Neural cell (in vitro differentiated cells): ENCODE data around the gene ASTN1. TPM values are rescaled to one million over a fixed set of nuclear protein-coding genes. Genes with fewer than 3 reads are reported as not detected.

ENCODE experiments used
- H2AFZ ChIP-seq: fragments of 200-600, 300-800 bp; sonication (generic), shearing (Covaris generic); 2 replicates; pipeline ENCODE4 v1.6.0; 2014; ENCODE audit warnings: low read depth, mild to moderate bottlenecking, antibody characterized with exemption, low read length, moderate library complexity
- H3F3A ChIP-seq: fragments of 200-600 bp; shearing (Covaris generic); 2 replicates; pipeline ENCODE4 v1.6.1; 2016; ENCODE audit warnings: mild to moderate bottlenecking, moderate library complexity, mixed read lengths, antibody characterized with exemption, low read length; ENCODE audit not compliant: insufficient read depth, poor library complexity, severe bottlenecking
- H3K27ac ChIP-seq: fragments of 200-600, 300-800 bp; sonication (generic), shearing (Covaris generic); 2 replicates; pipeline ENCODE4 v1.5.1; 2014; ENCODE audit warnings: mild to moderate bottlenecking, low read length, moderate library complexity
- H3K27me3 ChIP-seq: fragments of 300-800, 200-600 bp; sonication (generic), shearing (Covaris generic); 2 replicates; pipeline ENCODE4 v1.6.0; 2014; ENCODE audit warnings: mild to moderate bottlenecking, low read depth, low read length, moderate library complexity; ENCODE audit not compliant: insufficient read depth
- H3K36me3 ChIP-seq: fragments of 300-800, 200-600 bp; sonication (generic), shearing (Covaris generic); 2 replicates; pipeline ENCODE4 v1.5.1; 2014; ENCODE audit warnings: mild to moderate bottlenecking, antibody characterized with exemption, low read length, moderate library complexity; ENCODE audit not compliant: insufficient read depth
- H3K4me2 ChIP-seq: fragments of 300-800, 200-600 bp; sonication (generic), shearing (Covaris generic); 2 replicates; pipeline ENCODE4 v1.6.0; 2014; ENCODE audit warnings: mild to moderate bottlenecking, low read length
- H3K4me3 ChIP-seq: fragments of 300-800, 200-600 bp; sonication (generic), shearing (Covaris generic); 2 replicates; pipeline ENCODE4 v1.5.1; 2014; ENCODE audit warnings: mild to moderate bottlenecking, low read length, moderate library complexity
- H3K79me2 ChIP-seq: fragments of 200-600 bp; shearing (Covaris generic); replicated peaks from 2 replicates; pipeline ENCODE4 v1.6.0; 2014; ENCODE audit warnings: mild to moderate bottlenecking, low read length, moderate library complexity; ENCODE audit not compliant: insufficient read depth
- H3K9ac ChIP-seq: fragments of 300-800, 200-600 bp; sonication (generic), shearing (Covaris generic); 2 replicates; pipeline ENCODE4 v1.6.1; 2016; ENCODE audit warnings: mild to moderate bottlenecking, low read length, mixed read lengths
- H3K9me2 ChIP-seq: fragments of 200-600 bp; shearing (Covaris generic); 2 replicates; pipeline ENCODE4 v1.6.1; 2016; ENCODE audit warnings: mild to moderate bottlenecking, low read length, mixed read lengths; ENCODE audit not compliant: insufficient read depth
- H3K9me3 ChIP-seq: fragments of 200-600, 300-800 bp; sonication (generic), shearing (Covaris generic); 2 replicates; pipeline ENCODE4 v1.6.1; 2016; ENCODE audit warnings: mild to moderate bottlenecking, mixed run types, low read length, moderate library complexity, mixed read lengths
- H4K20me1 ChIP-seq: fragments of 200-600 bp; shearing (Covaris generic); 2 replicates; pipeline ENCODE4 v1.6.1; 2016; ENCODE audit warnings: mild to moderate bottlenecking, mixed run types; ENCODE audit not compliant: insufficient read depth
- EP300 ChIP-seq: fragments of 450-650 bp; conservative IDR thresholded peaks from 2 replicates; pipeline ENCODE4 v1.6.1; 2014; ENCODE audit warnings: antibody characterized with exemption, mild to moderate bottlenecking, moderate library complexity; ENCODE audit not compliant: poor library complexity, severe bottlenecking
- EZH2 ChIP-seq: fragments of 200-600, 300-800 bp; shearing (Covaris generic), sonication (generic); IDR thresholded peaks from 2 replicates; pipeline ENCODE4 v1.6.1; 2014; ENCODE audit warnings: antibody characterized with exemption, low read length, borderline replicate concordance, mild to moderate bottlenecking; ENCODE audit not compliant: insufficient read depth, poor library complexity, severe bottlenecking
- MXI1 ChIP-seq: fragments of 450-650 bp; conservative IDR thresholded peaks from 2 replicates; pipeline ENCODE4 v1.6.1; 2014; ENCODE audit warnings: antibody characterized with exemption, mild to moderate bottlenecking; ENCODE audit not compliant: poor library complexity, severe bottlenecking
- POLR2AphosphoS5 ChIP-seq: IDR thresholded peaks from 2 replicates; pipeline ENCODE4 v1.6.1; 2012
- RAD21 ChIP-seq: fragments of 450-650 bp; conservative IDR thresholded peaks from 2 replicates; pipeline ENCODE4 v1.6.1; 2014; ENCODE audit warnings: antibody characterized with exemption, mild to moderate bottlenecking, moderate library complexity
- SMC3 ChIP-seq: fragments of 450-650 bp; conservative IDR thresholded peaks from 2 replicates; pipeline ENCODE4 v1.6.1; 2014; ENCODE audit warnings: antibody characterized with exemption, mild to moderate bottlenecking, moderate library complexity; ENCODE audit not compliant: poor library complexity
- TAF1 ChIP-seq: IDR thresholded peaks from 2 replicates; pipeline ENCODE4 v1.6.1; 2012; ENCODE audit warnings: low read depth
- polyA plus RNA-seq: library from polyadenylated mRNA; depleted of rRNA; stranded (reverse); fragments of >200 nt; gene quantifications from 2 replicates; pipeline ENCODE4 v1.2.3, GENCODE V29; 2014
- TF ChIP-seq, protein P1 (sequence below): IDR thresholded peaks from 2 replicates; pipeline ENCODE4 v1.6.1; 2012; ENCODE audit warnings: borderline replicate concordance
- TF ChIP-seq, protein P2 (sequence below): fragments of 450-650 bp; IDR thresholded peaks from 2 replicates; pipeline ENCODE4 v1.5.1; 2014; ENCODE audit warnings: antibody characterized with exemption, mild to moderate bottlenecking, moderate library complexity; ENCODE audit not compliant: poor library complexity, severe bottlenecking

Gene ASTN1
- polyA plus RNA-seq, 1 donor from 2014 or later, result 33.4 TPM

GRCh38 chr1:176957603-176958002, 206.9 kb downstream of the ASTN1 start:
- Histone ChIP-seq H3K4me2 (no peak overlapping the region), H3K9ac (no peak overlapping the region), H3K4me3 (no peak overlapping the region), H3F3A (no peaks in the 10 kb centered on the region), H2AFZ (no peak overlapping the region), H3K79me2 (no peaks in the 10 kb centered on the region), H3K9me2 (no peaks in the 10 kb centered on the region), H4K20me1 (no peaks in the 10 kb centered on the region), H3K27ac (no peak overlapping the region), H3K27me3 (no peaks in the 10 kb centered on the region), H3K9me3 (no peaks in the 10 kb centered on the region), H3K36me3 (peaks cover 6% of the 10 kb centered on the region)
- TF ChIP-seq POLR2AphosphoS5, result no peak
- no peak for TF ChIP-seq EZH2
- no peak for TF ChIP-seq RAD21
- TF ChIP-seq EP300, result no peak
- no peak for TF ChIP-seq MXI1
- TF ChIP-seq, protein P1, sequence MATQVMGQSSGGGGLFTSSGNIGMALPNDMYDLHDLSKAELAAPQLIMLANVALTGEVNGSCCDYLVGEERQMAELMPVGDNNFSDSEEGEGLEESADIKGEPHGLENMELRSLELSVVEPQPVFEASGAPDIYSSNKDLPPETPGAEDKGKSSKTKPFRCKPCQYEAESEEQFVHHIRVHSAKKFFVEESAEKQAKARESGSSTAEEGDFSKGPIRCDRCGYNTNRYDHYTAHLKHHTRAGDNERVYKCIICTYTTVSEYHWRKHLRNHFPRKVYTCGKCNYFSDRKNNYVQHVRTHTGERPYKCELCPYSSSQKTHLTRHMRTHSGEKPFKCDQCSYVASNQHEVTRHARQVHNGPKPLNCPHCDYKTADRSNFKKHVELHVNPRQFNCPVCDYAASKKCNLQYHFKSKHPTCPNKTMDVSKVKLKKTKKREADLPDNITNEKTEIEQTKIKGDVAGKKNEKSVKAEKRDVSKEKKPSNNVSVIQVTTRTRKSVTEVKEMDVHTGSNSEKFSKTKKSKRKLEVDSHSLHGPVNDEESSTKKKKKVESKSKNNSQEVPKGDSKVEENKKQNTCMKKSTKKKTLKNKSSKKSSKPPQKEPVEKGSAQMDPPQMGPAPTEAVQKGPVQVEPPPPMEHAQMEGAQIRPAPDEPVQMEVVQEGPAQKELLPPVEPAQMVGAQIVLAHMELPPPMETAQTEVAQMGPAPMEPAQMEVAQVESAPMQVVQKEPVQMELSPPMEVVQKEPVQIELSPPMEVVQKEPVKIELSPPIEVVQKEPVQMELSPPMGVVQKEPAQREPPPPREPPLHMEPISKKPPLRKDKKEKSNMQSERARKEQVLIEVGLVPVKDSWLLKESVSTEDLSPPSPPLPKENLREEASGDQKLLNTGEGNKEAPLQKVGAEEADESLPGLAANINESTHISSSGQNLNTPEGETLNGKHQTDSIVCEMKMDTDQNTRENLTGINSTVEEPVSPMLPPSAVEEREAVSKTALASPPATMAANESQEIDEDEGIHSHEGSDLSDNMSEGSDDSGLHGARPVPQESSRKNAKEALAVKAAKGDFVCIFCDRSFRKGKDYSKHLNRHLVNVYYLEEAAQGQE, result no peak
- no peak for TF ChIP-seq SMC3
- TF ChIP-seq, protein P2, sequence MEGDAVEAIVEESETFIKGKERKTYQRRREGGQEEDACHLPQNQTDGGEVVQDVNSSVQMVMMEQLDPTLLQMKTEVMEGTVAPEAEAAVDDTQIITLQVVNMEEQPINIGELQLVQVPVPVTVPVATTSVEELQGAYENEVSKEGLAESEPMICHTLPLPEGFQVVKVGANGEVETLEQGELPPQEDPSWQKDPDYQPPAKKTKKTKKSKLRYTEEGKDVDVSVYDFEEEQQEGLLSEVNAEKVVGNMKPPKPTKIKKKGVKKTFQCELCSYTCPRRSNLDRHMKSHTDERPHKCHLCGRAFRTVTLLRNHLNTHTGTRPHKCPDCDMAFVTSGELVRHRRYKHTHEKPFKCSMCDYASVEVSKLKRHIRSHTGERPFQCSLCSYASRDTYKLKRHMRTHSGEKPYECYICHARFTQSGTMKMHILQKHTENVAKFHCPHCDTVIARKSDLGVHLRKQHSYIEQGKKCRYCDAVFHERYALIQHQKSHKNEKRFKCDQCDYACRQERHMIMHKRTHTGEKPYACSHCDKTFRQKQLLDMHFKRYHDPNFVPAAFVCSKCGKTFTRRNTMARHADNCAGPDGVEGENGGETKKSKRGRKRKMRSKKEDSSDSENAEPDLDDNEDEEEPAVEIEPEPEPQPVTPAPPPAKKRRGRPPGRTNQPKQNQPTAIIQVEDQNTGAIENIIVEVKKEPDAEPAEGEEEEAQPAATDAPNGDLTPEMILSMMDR, result no peak
- TF ChIP-seq TAF1, result no peak

GRCh38 chr1:176954242-176954641, 210.3 kb downstream of the ASTN1 start:
- Histone ChIP-seq H4K20me1 (no peaks in the 10 kb centered on the region), H3K4me2 (no peak overlapping the region), H3K27me3 (no peaks in the 10 kb centered on the region), H3F3A (no peaks in the 10 kb centered on the region), H3K36me3 (peaks cover under 1% of the 10 kb centered on the region), H3K4me3 (no peak overlapping the region), H3K9me2 (no peaks in the 10 kb centered on the region), H3K27ac (no peak overlapping the region), H3K79me2 (no peaks in the 10 kb centered on the region), H3K9ac (no peak overlapping the region), H3K9me3 (no peaks in the 10 kb centered on the region), H2AFZ (no peak overlapping the region)
- TF ChIP-seq MXI1 (no peak), RAD21 (no peak), EP300 (no peak), SMC3 (no peak), TAF1 (no peak), POLR2AphosphoS5 (no peak), EZH2 (no peak)
- TF ChIP-seq, protein P2, result no peak
- TF ChIP-seq, protein P1, result no peak
